Activated T-cell treated with anti-CD3 and anti-CD28 coated beads for 1 hour (primary cell): ENCODE results near the gene NPFFR1.
"Not testable (repeated sequence)": the region's sequence is repeated elsewhere in the genome, so short reads cannot be mapped to it uniquely, and the experiment has no call there.

Experiments used
- DNase-seq: peaks from one replicate; pipeline ENCODE4 v3.0.0-alpha.2; 2020; ENCODE audit warnings: low read depth

NPFFR1 gene

DNA sequence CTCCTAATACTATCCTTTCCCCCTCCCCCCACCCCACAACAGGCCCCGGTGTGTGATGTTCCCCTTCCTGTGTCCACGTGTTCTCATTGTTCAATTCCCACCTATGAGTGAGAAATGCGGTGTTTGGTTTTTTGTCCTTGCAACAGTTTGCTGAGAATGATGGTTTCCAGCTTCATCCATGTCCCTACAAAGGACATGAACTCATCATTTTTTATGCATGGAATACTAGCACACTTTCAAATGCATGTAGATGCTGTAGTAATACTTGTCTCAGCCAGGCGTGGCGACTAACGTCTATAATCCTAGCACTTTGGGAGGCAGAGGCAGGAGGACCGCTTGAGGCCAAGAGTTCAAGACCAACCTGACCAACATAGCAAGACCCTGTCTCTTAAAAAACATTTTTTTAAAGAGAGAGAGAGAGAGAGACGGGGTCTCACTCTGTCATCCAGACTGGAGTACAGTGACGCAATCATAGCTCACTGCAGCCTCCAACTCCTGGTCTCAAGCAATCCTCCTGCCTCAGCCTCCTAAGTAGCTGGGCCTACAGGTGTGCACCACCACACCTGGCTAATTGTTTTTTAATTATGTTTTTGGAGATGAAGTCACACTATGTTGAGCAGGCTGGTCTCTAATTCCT lies 60.9 kb downstream of the NPFFR1 start:
- not testable (repeated sequence) for DNase-seq

GRCh38 chr10:70222340-70222794 lies 61.4 kb downstream of the NPFFR1 start:
- DNase-seq = no peak

DNA sequence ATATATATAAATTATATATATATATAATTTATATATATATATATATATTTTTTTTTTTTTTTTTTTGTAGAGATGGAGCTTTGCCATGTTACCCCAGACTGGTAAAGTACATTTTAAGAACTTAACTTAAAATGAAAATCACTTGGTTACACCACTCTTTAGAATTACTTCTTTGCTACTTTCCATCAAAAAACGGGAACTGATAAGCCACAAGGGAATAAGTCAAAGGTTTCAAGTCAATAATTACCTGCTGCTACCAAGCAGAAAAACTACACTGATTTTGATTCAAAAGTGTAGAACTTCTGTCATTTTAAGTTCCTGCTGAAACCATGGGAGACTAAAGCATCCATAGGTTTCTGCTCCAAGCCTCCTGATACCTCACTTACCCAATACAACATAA lies 62.8 kb downstream of the NPFFR1 start:
- DNase-seq = no peak

GRCh38 chr10:70212879-70213278 lies 70.9 kb downstream of the NPFFR1 start:
- no peak for DNase-seq

DNA sequence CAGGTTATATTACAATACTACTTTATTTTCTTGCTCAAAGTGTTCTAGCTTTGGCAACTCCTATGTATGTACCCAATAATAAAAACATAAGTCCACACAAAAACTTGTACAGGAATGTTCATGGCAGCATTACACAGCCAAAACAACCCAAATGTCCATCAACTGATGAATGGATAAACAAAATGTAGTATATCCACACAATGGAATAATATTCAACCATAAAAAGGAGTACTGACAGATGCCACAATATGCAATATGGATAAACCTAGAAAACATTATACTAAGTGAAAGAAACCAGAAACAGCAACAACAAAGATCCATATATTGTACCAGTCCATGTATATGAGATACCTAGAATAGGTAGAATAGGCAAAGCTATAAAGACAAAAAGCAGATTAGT lies 71.5 kb downstream of the NPFFR1 start:
- DNase-seq = no peak

DNA sequence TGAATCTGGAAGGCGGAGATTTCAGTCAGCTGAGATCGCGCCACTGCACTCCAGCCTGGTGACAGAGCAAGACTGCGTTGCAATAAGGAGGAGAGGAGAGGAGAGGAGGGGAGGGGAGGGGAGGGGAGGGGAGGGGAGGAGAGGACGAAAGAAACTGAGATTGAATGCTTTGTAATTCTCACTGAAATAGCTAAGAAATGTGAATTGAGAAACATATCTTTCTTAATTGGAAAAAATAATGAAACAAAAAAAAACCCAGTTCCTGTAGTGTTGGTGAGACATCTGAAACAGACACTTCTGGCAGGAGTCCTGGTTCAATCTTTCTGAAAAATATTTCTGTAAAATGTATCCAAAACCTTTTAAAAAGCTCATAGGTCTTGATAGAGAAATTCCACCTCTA lies 77.0 kb downstream of the NPFFR1 start:
- no peak for DNase-seq

DNA sequence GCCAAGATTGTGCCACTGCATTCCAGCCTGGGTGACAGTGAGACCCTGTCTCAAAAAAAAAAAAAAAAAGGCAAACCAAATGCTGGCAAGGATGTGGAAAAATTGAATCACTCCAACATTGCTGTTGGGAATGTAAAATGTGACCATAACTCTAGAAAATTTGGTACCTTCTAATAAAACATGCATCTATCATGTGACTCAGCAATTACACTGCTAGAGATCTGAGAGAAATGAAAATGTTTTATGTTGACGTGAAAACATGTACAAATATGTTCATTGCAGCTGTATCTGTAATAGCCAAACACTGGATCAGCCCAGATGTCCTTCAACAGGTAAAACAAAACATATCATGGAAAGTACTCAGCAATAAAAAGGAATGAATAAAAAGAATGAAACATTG lies 82.7 kb downstream of the NPFFR1 start:
- DNase-seq = no peak

- no peak for DNase-seq
Measured at GRCh38 chr10:70198696-70199466, 84.9 kb downstream of the NPFFR1 start.
